HEK293T (cell line): ENCODE results near the gene RTL3.

ENCODE experiments used
- CTCF ChIA-PET: fragments of 350-600 bp; formaldehyde crosslinking; extraction: SDS; loops from one replicate; lab custom pipeline; 2021; ENCODE audit warnings: antibody characterized with exemption, inconsistent platforms; lab: Yijun Ruan, JAX
- POLR2A ChIA-PET: fragments of 350-600 bp; formaldehyde crosslinking; extraction: SDS; loops from one replicate; lab custom pipeline; 2020; ENCODE audit warnings: antibody characterized with exemption, inconsistent platforms; lab: Yijun Ruan, JAX
- DNase-seq: peaks from one replicate; pipeline ENCODE4 v3.0.0; 2012; ENCODE audit warnings: mixed read lengths; ENCODE audit errors: extremely low spot score
- ARNT ChIP-seq: fragments of 450-650 bp; IDR thresholded peaks from 2 replicates; pipeline ENCODE4 v1.6.1; 2017; ENCODE audit warnings: mild to moderate bottlenecking
- BHLHE40 ChIP-seq: fragments of 450-650 bp; IDR thresholded peaks from 2 replicates; pipeline ENCODE4 v1.6.1; 2016; ENCODE audit warnings: mild to moderate bottlenecking, moderate library complexity, borderline replicate concordance
- CTBP1 ChIP-seq: fragments of 450-650 bp; IDR thresholded peaks from 2 replicates; pipeline ENCODE4 v1.6.1; 2016; ENCODE audit warnings: borderline replicate concordance
- ELF4 ChIP-seq: fragments of 450-650 bp; IDR thresholded peaks from 2 replicates; pipeline ENCODE4 v1.6.1; 2017; ENCODE audit warnings: antibody characterized with exemption
- FOXA1 ChIP-seq: fragments of 450-650 bp; IDR thresholded peaks from 2 replicates; pipeline ENCODE4 v1.6.1; 2016; ENCODE audit warnings: mild to moderate bottlenecking
- FOXK2 ChIP-seq: fragments of 450-650 bp; IDR thresholded peaks from 2 replicates; pipeline ENCODE4 v1.6.1; 2016; ENCODE audit warnings: mild to moderate bottlenecking
- FOXM1 ChIP-seq: fragments of 450-650 bp; IDR thresholded peaks from 2 replicates; pipeline ENCODE4 v1.6.1; 2017; ENCODE audit warnings: mild to moderate bottlenecking, borderline replicate concordance
- HDGF ChIP-seq: fragments of 450-650 bp; IDR thresholded peaks from 2 replicates; pipeline ENCODE4 v1.6.1; 2017; ENCODE audit warnings: antibody characterized with exemption, borderline replicate concordance
- L3MBTL2 ChIP-seq: fragments of 450-650 bp; conservative IDR thresholded peaks from 2 replicates; pipeline ENCODE4 v1.6.1; 2016; ENCODE audit warnings: mild to moderate bottlenecking
- LEF1 ChIP-seq: fragments of 450-650 bp; IDR thresholded peaks from 2 replicates; pipeline ENCODE4 v1.6.1; 2017; ENCODE audit warnings: mild to moderate bottlenecking, borderline replicate concordance
- NFRKB ChIP-seq: fragments of 450-650 bp; IDR thresholded peaks from 2 replicates; pipeline ENCODE4 v1.6.1; 2016; ENCODE audit warnings: mild to moderate bottlenecking, moderate library complexity
- PKNOX1 ChIP-seq: fragments of 450-650 bp; IDR thresholded peaks from 2 replicates; pipeline ENCODE4 v1.6.1; 2016
- SP1 ChIP-seq: fragments of 450-650 bp; IDR thresholded peaks from 2 replicates; pipeline ENCODE4 v1.6.1; 2017
- SUZ12 ChIP-seq: fragments of 450-650 bp; IDR thresholded peaks from 2 replicates; pipeline ENCODE4 v1.6.1; 2016; ENCODE audit warnings: mild to moderate bottlenecking
- TARDBP ChIP-seq: fragments of 450-650 bp; IDR thresholded peaks from 2 replicates; pipeline ENCODE4 v1.6.1; 2016
- ZNF384 ChIP-seq: fragments of 450-650 bp; IDR thresholded peaks from 2 replicates; pipeline ENCODE4 v1.6.1; 2016

Gene RTL3

GRCh38 chrX:78624426-78624825 lies 34.7 kb downstream of the RTL3 start:
- ChIA-PET POLR2A (no interaction called here), CTCF (no interaction called here)
- no peak for DNase-seq
- TF ChIP-seq L3MBTL2 (no peak), ELF4 (no peak), ZNF384 (no peak), SUZ12 (no peak), CTBP1 (no peak), LEF1 (no peak), FOXM1 (no peak), FOXA1 (no peak), PKNOX1 (no peak), SP1 (no peak), TARDBP (no peak), BHLHE40 (no peak), NFRKB (no peak), HDGF (no peak), FOXK2 (no peak)

GRCh38 chrX:78622831-78623230 lies 36.3 kb downstream of the RTL3 start:
- TF ChIP-seq FOXA1 (no peak), L3MBTL2 (no peak)
- no peak for DNase-seq
- POLR2A ChIA-PET: no interaction called here
- CTCF ChIA-PET: no interaction called here

GRCh38 chrX:78619834-78620233 lies 39.3 kb downstream of the RTL3 start:
- TF ChIP-seq HDGF: no peak
- no peak for TF ChIP-seq TARDBP
- no peak for TF ChIP-seq NFRKB
- TF ChIP-seq FOXM1: no peak
- TF ChIP-seq SP1: no peak
- TF ChIP-seq L3MBTL2: no peak
- no peak for TF ChIP-seq PKNOX1
- TF ChIP-seq CTBP1: no peak
- TF ChIP-seq ELF4: no peak
- POLR2A ChIA-PET: no interaction called here
- DNase-seq: no peak
- CTCF ChIA-PET: no interaction called here

- DNase-seq: no peak
- TF ChIP-seq SUZ12: no peak
- TF ChIP-seq TARDBP: no peak
- TF ChIP-seq NFRKB: no peak
- TF ChIP-seq ZNF384: no peak
- TF ChIP-seq CTBP1: no peak
- no peak for TF ChIP-seq FOXM1
- TF ChIP-seq PKNOX1: no peak
- CTCF ChIA-PET: no interaction called here
- POLR2A ChIA-PET: no interaction called here
Observed at GRCh38 chrX:78618987-78619386, 40.1 kb downstream of the RTL3 start.

- TF ChIP-seq CTBP1 (no peak), PKNOX1 (no peak), BHLHE40 (no peak), SUZ12 (no peak), ARNT (no peak), ELF4 (no peak), L3MBTL2 (no peak), ZNF384 (no peak)
- ChIA-PET POLR2A (no interaction called here), CTCF (no interaction called here)
- no peak for DNase-seq
Observed at GRCh38 chrX:78614264-78614663, 44.9 kb downstream of the RTL3 start.
